ENCODE results near the gene NEK10. TPM values are rescaled to one million over a fixed set of nuclear protein-coding genes. Genes with fewer than 3 reads are reported as not detected.
"Not testable (repeated sequence)": the region's sequence is repeated elsewhere in the genome, so short reads cannot be mapped to it uniquely, and the experiment has no call there.

NEK10 gene
- total RNA-seq, 1 experiment from 2014 or later, result 1.4 TPM

DNA sequence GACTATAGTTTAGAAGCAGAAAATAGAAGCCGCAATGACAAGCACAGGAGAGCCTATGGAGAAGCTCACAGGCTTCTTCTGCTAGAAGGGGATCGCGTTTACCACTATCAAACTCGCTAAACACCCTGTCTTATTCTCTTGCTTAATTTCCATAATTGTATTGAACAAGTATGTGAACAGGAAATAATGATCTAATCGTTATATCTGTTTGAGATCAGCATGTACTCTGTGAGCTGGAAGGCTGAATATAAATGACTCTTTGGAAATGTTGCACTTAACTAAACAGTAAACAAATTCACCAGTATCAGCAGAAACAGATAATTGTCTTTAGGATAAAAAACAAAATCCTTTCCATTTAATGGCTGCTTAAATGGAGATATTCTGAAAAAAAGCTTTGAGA, 15.0 kb downstream of the NEK10 start:
- no peak for DNase-seq (ENCODE audit: low read depth)

DNA sequence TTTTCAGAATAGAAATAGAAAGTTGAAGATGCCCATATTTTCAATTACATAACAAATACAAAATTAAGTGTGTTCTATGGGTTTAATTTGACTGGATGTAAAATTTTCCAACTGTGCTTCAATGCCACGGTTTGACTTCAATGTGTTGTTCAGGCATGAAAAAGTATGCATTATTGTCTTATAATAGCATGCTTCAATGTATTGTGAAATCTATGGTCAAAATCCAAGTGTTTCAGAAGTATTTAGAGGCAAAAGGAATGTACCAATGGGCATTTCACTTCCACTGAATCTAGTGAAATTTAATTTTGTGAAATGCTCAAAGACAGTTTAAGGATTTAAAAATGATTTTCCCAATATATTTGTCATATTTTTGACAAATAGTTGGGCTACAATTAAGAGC, 16.0 kb downstream of the NEK10 start:
- DNase-seq (ENCODE audit: low read depth), result no peak

DNA sequence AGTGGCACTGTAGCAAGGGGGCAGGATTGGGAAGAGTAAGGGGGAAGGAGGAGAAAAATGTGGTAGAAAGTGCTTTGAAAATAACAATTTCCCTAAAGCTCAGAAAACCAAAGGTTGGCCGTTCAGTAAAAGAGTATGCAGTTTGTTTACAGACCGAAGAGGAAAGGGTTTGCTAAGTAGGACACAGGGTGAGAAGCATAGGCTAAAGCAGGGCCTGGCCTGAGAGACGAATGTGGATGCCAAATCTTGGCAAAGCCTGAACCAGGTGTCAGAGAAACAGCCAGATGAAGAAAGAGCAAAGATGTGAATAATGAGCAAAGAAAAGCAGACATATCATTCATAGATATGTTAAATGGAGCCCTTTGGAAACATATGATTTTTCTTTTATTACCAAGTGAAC, 17.1 kb downstream of the NEK10 start:
- DNase-seq (ENCODE audit: low read depth), result no peak

DNA sequence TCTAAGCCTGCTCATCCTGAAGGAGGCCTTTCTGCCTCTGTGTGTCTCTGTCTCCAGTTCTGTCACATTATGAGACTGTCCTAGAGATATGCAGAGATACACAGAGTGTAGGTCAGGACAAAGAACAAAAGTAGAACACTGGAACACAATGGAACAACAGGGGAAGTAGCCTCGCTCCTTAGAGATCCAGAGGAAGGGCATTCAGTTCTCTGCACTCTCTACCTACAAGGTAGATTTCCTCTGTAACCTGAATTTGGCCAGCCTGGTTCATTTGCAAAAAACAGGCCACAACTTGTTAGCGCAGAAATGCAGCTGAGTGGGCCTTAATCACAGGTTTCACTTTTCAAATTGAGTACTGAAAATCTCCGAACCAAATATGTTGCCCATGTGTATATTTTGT, 19.4 kb downstream of the NEK10 start:
- DNase-seq (ENCODE audit: low read depth), result no peak

DNA sequence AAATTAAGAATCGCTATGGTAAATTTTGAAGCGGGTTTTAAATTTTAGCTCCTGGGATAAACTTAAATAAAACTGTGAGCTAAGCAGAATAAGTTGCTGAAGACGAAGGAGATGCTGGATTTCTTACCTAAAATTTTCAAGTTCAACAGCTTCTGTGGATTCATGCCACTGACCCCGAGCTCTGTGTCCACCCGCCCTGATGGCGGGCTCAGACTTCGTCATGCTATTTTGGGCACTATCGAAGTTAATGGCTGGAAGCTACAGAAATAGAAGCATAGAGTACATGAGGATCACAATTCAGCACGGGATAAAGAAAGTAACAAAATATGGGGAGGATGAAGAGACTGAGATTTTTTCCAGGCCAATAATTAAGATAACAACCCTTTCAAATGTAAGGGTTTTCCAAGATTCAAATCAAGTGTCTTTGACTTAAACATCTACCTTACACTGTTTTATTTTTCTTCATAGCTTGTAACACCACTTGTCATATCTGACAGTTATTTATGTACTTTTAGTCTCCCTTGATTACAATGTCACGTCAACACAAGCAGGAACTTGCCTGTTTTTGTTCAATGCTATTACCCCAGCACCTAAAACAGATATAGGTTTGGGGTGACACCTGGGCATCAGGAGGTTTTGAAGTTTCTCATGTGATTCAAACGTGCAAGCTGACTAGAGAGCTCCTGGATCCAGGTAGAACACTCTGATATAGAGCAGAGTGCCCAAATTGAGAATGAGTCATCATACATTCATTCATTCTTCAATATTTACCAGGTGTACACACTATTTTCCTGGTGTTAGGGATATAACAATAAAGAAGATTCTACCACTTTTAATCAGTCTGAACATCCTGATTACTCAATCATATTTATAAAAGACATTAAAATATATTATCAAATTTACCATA, 23.0 kb downstream of the NEK10 start:
- DNase-seq (ENCODE audit: low read depth), result no peak

DNA sequence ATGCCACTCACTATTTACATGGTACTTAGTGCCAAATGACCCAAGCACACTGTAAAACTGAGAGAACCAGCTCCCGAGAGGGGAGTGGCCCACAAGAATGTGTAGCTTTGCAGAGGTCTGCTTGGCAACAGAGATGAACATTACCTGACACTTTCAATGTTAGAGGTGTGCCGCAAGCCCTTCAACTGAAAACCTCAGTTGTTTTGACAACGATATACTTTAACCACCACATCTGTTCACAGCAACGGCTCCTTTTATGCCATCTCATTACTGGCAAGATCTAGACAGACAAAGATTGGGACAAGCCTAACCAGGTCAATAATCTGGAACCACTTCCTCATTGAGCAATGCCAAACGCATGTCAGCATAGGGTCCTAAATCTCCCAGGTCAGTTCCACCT, 23.7 kb downstream of the NEK10 start:
- no peak for DNase-seq (ENCODE audit: low read depth)

DNA sequence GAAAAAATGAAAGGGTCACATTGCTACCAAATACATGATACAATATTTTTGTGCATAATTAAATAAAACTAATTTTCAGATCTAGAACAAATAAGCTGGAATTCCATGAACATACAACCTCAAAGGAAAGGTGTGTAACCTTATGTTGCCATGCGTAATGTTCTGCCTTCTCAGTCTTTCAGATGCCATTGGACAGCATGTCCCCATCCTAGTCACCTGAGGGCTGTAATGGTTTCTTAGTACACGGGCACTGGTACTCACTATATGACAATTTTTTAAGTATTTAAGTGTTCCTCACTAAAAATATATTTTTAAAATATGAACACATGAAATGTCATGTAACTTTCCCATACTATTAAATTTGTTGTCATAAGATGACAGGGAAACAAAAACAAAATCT, 24.1 kb downstream of the NEK10 start:
- DNase-seq (ENCODE audit: low read depth), result no peak

DNA sequence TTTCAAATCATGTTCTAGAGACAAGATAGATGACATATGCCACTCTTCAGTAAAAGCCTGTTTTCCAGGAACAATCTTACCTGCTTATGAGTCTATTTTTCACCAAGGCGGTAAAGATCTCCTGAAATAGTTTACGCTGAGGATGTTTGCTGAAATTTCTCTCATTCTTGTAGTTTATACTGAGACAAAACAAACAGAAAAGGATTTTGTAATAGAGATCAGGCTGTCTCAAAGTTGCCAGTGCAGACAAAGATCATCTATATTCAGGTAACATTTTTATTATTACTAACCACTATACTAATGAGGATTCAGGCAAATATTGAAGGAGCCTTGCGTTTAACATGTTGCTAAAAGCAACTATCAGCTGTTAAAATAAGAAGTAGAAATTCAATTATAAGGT, 25.0 kb downstream of the NEK10 start:
- DNase-seq (ENCODE audit: low read depth), result no peak

DNA sequence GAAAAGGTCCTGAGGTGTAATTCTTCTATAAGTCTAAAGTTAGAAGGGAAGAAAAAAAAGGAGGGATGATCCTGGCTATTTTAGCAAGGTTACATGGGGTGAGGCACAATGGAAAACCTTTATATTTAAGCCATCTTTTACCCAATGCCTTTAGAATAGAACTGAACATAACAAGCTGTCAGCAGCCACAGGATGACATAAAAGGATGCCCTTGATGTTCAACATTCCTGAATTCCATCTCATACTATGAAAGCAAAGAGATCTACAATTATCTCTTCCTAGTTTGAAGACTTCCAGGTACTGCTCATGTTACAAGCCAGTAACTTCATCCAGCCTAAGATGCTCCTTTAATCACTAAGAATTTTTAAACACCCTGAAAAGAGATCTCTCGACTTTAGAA, 26.9 kb downstream of the NEK10 start:
- DNase-seq (ENCODE audit: low read depth), result no peak

DNA sequence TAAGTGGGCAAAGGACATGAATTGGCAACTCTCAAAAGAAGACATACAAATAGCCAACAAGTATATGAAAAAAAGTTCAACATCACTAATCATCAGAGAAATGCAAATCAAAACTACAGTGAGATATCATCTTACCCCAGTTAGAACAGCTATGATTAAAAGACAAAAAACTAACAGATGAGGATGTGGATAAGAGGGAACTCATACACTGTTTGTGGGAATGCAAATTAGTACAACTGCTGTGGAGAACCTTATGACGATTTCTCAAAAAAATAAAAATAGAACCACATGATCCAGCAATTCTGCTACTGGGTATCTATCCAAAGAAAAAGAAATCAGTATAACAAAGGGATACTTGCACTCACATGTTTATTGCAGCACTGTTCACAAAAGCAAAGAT, 28.6 kb downstream of the NEK10 start:
- no peak for DNase-seq (ENCODE audit: low read depth)

DNA sequence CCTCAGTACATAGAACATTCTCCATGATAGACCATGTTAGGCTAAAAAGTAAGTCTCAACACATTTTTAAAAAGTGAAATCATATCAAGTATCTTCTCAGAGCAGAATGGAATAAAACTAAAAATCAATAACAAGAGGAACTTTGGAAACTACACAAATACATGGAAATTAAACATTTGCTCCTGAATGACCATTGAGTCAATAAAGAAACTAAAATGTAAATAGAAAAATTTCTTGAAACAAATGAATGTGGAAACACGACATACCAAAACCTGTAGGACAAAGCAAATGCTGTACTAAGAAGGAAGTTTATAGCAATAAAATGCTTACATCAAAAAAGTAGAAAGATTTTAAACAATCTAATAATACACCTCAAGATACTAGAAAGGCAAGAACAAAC, 33.6 kb downstream of the NEK10 start:
- no peak for DNase-seq (ENCODE audit: low read depth)

DNA sequence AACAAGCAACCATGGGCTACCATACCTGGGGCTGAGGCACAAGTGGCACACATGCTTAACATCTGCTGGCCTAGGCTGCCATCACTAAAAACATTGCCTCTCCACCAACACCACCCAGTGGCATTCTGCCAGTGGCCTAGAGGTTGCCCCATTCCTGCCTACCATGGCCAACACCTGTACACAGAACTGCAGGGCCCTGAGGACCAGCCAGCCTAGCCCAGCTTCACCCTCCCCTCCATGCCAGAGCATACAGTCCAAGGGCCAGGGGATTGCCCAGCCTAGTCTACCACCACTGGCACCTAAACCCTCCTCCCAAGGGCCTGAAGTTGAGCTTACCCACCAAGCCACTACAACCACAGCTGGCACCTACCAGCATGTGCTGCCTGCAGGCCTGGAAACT, 35.3 kb downstream of the NEK10 start:
- no peak for DNase-seq (ENCODE audit: low read depth)

DNA sequence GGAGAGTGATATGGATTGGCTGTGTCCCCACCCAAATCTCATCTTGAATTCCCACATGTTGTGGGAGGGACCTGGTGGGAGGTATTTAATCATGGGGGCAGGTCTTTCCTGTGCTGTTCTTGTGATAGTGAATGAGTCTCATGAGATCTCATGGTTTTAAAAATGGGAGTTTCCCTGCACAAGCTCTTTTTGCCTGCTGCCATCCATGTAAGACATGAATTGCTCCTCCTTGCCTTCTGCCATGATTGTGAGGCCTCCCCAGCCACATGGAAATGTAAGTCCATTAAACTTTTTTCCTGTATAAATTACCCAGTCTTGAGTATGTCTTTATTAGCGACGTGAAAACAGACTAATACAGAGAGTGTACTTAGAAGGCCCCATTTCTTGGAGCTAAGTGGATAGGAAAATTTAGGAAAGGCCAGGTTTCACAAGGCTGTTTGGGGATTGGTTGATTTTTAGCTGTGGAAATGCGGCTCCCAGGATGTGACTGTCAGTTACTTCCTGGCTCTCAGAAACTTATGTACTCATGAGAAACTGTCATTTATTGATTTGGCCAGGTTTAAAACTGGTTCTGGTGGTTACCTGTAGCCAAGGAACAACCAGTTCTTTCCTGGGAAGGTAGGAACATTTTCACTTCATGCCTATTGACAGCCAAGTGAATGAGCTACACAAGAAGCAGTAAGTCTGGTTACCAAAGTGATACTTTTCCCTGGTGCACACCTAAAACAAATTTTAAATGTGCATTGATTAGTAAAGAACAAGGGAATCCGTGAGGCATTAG, 40.0 kb downstream of the NEK10 start:
- DNase-seq (ENCODE audit: low read depth), result not testable (repeated sequence)

DNA sequence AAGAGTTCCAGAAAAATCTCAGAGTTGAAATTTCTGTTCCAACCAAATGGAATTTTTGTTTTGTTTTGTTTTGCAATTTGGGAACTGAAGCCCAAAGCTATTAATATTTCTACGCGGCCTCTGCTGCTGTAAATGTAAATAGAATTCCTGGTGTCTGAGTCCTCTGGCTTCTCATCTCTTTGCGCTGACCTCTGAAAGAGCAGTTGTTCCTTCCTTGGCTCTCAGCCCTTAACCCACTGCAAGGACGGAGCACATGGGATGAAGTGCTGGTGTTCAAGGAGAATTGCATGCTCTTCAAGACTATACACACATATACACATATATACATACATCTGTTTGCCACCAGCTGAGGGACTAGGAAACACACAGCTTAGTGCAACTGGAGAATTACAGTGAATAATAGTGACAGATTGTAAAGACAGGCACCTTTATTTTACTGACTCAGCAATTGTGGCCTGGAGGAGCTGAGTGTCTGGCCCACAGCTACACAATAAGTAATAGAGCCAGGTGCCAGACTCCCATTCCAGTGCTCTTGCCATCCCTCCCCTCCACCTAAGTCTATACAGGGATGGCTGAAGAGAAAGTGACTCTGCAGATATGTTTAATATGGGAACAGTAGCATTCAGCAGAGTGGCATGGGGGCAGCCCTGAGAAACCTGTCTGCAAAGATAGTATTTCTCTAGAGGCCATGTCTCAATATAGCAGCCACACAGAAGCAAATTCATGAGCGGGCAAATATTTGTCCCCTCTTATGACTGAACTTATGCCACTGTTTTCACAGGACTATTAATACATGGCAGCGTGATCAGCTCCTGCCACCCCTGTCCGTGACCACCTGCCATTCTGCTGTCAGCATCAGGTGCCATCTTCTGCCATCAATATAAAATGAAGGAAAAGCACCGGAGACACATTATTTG, 42.3 kb downstream of the NEK10 start:
- peak; percentile 88 for DNase-seq (ENCODE audit: low read depth)

DNA sequence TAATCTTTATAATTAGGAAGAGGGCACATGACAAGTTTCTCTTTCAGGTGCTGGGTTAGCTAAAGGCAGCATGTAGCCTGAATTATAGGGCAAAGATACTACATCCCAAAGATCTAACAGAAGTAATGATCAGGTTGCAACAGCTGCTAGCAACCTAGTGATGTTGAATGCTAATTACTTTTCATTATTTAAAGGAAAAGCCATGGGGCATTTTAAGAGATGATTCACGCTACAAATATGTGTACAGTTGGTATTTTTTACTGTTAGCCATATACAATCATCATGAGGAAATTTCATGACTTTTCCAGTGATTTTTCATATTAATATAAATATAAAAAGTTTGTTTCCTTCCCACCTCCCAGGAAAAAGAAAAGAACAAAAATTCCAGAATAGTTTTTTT, 43.0 kb downstream of the NEK10 start:
- DNase-seq (ENCODE audit: low read depth), result peak; percentile 61

DNA sequence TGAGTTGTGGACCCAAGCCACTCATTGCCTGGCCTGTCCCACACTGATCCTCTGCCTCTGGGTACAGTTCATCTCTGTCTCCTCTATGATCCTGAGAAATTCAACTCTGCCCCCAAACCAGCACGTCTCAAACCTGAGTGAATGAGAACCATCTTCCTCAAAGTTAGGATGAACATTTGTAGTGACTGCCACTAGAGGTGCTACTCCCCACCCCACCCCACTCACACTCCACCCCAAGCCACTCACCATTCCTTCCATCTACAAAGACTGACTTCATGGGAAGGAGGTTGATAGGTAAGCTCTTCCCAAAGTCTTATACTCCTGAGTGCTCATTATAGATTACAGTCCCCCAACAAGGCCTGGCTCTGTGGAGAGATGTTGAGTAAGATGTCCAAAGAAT, 43.8 kb downstream of the NEK10 start:
- DNase-seq (ENCODE audit: low read depth), result no peak

DNA sequence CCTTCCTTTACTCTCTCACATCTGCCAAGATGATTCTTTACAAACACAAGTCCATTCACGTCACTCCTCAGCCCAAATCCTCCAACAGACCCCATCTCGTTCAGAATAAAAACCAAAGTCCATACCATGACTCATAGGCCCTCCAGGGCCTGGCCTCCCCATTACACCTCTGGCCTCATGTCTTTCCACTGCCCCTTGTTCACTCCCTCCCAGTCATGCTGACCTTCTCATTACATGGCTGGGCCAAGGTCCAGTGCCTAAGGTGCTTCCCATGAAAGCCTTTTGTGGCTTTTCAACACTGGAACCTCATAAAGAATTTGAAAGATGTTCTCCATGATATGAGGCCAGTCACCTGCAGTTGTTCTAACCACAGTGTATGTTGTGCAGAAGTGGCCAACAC, 44.5 kb downstream of the NEK10 start:
- DNase-seq (ENCODE audit: low read depth), result peak; percentile 98

DNA sequence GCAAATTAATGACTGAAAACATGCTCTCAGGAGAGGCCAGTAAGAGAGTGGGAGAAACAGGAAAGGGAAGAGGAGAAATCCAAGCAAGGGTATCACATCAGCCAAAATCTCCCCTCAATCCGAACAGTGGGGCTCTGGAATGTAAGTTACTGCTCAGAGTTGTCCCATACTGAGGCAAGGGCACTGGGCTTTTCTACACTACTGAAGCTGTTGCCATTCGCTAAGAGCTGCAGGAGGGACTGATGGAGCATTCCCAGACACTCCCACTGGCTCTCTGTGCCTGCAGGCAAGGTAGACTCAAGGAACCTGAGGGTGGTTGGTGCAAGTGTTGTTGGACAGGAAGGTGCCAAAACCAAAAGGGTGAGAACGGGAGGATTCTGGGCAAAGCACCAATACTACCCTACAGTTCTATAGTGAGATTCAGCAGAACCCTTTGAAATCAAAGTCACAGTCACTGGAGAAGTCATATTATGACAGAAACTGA, 46.1 kb downstream of the NEK10 start:
- peak; percentile 34 for DNase-seq (ENCODE audit: low read depth)

DNA sequence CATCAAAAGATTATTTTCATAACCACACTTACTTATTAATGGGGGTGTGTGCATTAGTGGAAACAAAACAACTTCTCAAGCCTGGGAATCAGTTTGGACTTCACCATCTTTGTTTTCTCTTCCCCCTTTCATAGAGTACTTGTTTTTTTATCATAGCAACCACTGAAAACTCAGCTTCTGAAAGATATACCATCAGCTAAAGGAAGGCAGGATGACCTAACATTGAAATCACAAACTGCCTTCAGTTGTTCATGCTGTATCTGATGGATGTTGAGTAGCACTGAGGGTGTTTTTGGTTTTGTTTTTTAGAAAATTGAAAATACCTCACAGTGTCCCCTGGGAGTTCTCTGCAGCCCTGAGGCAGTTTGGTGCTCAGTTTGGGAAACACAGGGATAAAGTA, 46.5 kb downstream of the NEK10 start:
- no peak for DNase-seq (ENCODE audit: low read depth)

DNA sequence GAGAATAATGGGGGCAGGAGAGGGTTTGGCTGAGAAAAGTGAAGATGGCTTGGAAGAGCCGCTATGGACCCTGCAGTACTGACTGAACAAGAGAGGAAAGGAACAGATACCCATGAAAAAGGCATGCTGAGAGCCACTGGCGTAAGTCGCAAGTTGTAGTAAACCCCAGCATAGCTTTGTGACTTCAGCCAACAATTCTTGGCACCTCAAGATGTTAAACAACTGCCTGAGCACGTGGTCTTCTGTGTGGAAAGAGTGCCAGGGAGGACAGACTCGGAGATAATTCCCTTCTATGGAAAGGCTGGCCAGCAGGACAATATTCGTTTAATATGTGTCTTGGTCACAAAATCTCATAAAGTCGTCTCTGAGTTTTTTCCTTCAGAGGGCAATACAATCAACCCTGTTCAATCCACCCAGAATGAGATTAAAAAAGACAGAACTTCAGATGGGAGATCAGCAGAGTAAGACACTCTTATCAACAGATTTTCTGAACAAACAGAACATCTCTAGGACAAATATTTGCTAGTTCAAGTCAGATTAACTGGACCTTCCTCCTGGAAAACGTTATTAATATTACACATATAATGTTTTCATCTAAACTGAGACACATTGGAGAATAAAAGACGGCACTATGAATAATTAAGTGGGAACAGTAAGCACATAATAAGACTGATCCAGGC, 49.2 kb downstream of the NEK10 start:
- no peak for DNase-seq (ENCODE audit: low read depth)

DNA sequence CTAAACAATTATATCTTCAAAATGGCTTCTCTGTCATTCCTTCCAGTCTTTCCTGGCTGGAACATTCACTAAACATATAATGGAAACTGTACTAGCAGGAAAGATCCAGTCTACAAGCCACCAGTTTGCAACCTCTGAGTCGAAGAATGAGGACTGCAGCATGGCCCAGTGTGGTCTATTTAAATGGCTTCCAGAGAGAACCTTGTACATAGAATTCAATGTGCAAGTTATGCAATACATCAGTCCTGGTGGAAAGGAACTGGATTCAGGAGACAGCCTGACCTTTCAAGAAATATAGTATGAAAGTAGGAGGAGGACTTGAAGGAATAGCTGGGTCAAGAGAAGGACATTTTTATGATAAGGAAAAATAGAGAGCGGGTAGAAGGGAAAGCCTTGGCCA, 49.9 kb downstream of the NEK10 start:
- no peak for DNase-seq (ENCODE audit: low read depth)
